DMS53 (cell line): ENCODE results near the gene NTN1.

Source experiments
- DNase-seq: peaks from one replicate; lab custom pipeline; 2025; lab: John Stamatoyannopoulos, UW

NTN1 gene

DNA sequence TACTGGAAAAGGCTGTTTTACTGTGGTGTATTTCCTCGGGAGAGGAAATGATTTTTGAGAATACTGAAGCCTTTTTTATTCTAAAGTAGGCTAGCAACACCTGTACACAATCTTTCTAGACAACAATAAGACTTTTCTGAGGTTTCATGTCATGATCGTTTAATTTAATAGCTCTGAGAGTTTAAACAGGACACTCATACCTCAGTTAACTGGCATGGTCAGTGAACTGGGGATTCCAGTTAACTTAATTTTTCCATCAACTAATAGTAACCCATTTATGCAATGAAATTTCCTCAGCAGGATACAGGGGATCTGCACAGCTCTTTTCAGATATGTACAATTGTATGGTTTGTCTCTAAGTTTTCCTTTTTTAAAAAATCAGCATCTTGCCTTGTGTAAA lies 262.6 kb downstream of the NTN1 start:
- no peak for DNase-seq

DNA sequence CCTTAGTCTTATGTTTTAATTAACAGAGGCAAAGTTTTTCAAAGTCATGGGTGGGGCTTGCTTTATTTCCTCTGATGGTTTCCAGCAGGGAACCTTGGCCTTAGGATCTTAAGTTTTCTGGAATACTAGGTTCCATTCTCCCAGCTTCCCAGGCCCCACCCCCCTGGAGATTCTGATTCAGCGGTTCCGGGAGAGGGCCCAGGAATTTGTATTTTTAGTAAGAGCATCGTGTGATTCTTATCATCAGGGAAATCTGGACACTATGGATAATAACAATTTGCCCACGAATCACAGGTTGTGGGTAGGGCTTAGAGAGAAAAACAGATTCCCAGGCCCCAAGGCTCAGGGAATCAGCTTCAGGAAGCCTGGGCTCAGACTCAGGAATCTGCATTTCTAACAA lies 263.6 kb downstream of the NTN1 start:
- no peak for DNase-seq

DNA sequence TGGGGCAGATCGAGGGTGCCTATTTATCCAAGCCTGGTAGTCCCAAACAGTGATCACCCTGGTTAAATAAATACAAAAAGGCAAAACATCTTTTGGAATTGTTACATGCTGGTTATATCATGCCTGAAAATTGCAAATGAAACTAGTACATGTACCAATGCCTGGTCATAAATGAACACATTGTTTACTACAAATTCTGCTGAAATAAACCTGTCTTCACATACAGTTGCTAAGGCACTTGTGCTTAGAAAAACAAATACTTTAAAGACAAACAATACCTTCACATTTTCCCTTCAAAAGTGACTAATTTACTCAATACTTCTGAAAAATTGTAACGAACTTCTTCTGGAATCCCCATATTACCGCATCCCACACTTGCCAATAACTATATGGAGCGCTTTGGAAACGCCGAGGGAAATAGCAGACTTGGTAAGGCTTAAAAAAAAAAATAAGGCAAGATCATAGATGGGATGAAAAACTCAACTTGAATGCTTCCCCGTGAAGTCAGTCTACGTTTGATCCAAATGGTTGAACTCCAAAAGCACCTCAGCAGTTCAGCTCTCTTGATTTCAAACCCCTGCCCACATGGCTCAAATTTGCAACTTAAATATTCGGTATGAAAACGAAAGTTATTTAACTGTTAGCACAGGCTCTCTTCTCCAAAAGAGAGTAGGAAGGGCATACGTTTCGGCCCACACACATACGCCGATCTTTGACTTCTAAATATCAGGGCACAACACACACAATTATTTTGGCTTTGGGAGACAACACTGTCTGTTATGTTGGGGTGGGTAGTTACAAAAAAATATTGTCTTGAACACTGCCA lies 264.5 kb downstream of the NTN1 start:
- no peak for DNase-seq

DNA sequence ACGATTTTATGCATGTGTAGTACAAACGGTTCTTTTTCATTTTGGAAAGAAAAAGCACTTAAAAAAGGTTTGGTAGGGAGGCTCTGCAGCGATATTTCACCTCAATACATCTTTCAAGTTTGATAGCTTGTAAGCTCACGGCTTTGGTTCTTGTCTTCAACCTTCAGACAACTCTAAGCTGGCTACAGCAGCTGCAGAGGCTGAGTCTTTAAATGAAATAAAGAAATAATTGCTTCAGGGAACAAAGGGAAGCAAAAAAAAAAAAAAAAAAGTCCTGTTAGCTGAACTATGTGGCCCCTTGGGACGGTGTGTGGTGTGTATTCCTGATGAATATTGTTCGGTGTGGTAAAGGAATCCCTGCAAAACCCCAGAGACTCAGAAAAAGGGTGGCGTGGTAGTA lies 265.1 kb downstream of the NTN1 start:
- DNase-seq = no peak

DNA sequence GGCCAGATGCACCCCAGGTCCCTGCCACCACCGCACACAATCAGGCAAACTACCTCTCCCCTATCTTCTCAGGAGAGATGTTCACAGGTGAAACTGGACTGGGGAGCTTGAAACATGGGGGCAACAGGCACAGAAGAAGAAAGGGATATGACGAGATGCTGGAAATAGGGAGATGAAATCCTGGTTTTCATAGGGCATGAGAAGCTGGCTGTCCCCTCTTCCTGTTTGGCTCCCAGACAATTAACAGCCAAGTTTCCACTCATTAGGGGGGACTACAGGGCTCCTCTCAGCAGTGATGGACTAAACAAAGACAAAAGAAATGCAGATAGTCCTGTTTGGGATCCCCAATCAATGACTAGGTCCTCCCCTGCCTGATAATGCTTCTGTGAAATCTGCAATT lies 266.0 kb downstream of the NTN1 start:
- DNase-seq = no peak

DNA sequence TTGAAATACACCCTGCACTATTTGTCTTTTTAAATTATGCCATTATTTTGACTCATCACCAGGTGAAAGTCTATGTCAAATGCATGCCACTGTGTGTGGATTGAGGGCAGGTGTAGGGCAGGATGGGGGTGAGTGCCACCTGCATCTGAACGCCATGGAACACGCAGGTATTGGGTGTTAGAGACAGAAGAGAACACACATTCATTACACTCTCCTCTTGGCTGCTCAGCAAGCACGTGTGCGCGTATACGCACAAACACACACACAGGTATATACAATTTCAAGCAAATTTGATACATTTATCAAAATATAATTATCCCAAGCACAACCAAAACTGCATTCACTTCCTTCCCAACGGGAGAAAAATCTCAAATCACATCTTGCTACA lies 268.9 kb downstream of the NTN1 start:
- DNase-seq = no peak

DNA sequence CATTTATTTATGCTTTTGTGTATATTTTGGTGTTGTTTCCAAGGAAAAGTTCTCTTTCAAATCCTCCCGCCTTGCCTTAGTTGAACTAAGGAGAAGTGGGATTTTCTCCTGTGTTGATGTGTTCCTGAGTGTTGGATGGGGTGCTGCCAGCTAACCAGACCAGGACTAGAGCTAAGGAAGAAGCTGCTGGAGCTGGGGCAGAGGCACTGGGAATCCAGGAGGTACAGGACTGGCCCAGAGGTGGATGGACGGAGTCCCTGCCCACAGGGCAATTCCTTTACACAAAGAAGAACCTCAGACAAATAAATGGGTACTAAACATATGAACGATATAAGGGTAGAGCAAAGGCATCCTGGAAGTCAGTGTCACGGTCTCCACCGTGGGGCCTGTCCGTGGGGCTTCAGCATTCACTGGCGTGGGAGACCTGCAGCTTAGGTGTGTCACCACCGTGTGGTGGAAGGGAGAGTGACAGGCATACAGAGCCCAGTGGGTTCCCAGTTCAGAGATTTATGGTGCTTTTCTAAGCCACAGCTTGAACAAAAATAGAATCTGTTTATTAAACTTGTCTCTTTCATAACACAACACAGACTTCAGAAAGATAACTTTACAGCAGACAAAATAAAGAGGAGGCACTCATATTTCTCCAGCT lies 270.7 kb downstream of the NTN1 start:
- peak; percentile 61 for DNase-seq

DNA sequence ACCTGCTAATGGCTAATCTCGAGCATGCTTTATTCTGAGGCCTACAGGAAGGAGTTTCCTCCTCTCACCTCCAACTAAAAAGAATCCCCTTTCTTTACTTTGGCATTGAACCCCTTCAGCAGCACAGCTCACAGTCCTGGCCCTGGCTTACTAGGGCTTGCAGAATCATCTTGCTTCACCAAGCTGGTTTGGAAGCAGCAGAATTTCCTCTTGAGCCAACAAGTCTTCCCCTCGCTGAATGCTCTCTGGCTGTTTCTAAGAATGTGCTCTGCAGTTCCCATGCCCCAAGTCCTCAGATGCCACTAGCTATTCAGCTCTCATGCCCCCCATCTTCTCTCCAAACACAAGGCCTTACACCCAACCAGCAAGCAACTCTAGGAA lies 271.2 kb downstream of the NTN1 start:
- no peak for DNase-seq
